HTR-8/SVneo (cell line): Measurements from ENCODE around the gene XPO6.

ENCODE experiments used
- DNase-seq: peaks from one replicate; pipeline ENCODE4 v3.0.0; 2011; ENCODE audit warnings: low spot score, mixed read lengths; ENCODE audit not compliant: insufficient read length
- FAIRE-seq: peaks from 2 replicates; lab custom pipeline; 2011; peaks lifted over from hg19 to GRCh38; lab: Jason Lieb, UNC

XPO6 gene

DNA sequence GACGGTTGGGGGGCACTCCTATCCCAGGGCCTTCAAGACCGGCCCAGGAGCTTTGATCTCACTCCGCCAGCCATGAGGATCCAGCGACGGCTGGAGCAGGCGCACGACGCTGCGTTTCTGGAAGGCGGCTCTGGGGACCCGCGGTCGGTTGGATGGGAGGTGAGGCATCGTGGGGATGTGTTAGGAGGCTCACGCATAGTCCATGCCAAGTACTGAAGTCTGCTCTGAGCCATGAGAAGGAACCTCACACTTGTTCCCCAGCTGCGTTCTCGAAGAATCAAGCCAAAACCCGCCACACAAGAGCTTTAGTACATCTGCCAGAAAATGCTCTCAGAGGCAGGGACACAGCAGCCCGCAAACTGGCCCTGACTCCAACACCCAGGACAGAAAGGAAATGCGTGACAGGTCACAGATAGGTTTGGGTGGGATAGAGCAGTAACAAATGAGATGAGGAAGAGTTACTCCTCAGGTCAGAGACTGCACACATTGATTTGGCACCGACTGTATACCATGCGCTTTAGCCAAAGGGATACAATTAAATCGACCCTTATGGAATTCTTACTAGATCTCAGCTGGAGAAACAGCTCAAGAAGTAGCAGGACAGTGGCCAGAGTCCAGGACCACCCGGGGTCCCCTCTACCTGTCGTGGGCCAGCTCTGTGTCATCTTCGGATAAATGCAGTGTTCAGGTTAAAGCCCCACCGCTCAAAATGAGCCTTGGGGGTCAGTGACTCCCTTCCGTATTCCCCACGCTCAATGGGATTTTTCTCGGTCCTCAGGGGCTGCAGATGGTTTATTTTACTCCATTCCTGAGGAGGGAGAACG, 141.6 kb downstream of the XPO6 start:
- no peak for DNase-seq
- FAIRE-seq, result no peak

DNA sequence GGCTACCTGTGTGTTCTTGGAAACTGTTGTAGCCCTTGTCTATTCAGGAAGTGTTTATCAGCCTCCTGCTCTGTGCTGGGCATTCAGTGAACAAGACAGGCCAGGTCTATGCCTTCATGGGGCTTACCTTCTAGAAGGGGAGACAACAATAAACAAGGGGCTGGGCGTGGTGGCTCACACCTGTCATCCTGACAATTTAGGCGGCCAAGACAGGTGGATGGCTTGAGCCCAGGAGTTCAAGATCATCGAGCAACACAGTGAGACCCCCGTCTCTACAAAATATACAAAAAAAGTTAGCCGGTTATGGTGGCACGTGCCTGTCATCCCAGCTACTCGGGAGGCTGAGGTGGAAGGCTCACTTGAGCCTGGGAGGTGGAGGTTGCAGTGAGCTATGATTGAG, 142.8 kb downstream of the XPO6 start:
- no peak for FAIRE-seq

DNA sequence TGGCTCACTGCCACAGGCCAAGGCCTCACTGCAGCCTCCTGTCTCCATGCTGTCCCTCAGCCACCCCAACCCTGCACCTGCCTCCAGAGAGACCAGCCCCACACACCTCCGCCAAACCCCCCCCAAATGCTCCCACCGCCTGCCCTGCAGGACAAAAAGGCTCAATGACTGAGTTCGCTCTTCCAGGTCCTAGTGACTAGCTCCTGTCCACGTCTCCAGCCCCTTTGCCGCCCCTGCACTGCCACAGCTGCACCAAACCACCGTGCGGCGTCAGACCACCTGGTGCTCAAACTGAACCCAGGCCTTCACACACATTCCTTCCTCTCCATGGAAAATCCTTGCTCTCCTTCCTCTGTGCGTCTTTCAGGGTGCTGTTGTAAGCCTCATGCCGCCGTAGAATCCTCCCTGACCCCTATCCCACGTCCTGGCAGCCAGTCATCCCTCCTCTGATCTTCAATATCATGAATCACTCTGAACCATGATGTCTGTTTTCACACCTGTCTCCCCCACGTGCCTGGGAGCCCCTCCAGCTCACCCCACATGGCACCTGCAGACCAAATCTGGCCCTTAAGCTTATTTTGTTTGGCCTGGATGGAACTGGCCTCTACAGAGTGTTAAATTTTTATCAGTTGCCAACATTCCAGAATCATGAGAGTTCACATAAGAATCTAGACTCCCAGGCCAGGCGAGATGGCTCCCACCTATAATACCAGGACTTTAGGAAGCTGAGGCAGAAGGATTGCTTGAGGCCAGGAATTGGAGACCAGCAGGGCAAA, 144.0 kb downstream of the XPO6 start:
- DNase-seq (no peak), FAIRE-seq (no peak)

More for the DNA sequence above, 142.8 kb downstream of the XPO6 start:
- DNase-seq, result no peak

DNA sequence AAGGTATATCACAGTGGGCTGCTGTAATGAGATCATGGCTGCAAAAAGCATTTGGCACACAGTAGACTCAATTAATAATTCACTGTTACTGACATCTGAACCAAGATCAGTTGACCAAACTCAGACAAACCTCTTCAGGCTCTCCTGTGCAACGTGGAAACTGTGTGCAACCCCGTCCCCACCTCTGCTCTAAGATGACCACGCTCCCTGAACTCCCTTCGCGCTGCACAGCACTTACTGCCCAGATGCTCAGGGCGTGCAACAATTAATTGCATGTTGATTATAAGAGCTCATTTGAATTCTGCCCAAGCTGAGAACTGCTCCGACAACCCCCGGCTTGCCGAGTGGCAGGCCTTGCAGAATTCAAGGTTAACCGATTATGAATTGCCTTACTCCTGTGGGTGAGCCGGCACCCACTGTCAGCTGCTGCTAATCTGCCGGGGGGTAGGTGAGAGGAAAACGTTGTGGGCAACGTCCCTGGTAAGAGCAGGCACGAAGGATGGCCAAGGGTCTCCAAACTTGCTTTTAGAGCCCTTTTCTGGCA, 147.0 kb downstream of the XPO6 start:
- FAIRE-seq, result no peak
- DNase-seq, result no peak

DNA sequence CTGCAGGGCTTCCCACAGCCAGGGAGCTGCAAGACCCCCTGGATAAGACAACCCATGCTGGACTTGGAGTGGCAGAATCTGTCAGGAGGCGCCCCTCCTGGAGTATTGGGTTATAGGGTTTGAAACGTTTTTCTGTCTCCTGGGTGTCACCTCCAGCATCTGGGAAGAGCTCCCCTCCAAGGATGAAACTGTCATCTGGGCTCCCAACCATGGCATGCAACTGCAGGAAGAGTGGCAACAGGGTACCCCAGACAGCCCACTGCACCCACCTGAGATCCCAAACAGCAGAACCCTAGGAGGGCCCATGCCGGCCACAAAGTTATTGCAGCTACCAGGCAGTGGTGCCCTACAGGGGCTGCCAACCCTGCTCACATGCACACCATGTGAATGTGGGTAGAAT, 147.6 kb downstream of the XPO6 start:
- no peak for DNase-seq
- no peak for FAIRE-seq

DNA sequence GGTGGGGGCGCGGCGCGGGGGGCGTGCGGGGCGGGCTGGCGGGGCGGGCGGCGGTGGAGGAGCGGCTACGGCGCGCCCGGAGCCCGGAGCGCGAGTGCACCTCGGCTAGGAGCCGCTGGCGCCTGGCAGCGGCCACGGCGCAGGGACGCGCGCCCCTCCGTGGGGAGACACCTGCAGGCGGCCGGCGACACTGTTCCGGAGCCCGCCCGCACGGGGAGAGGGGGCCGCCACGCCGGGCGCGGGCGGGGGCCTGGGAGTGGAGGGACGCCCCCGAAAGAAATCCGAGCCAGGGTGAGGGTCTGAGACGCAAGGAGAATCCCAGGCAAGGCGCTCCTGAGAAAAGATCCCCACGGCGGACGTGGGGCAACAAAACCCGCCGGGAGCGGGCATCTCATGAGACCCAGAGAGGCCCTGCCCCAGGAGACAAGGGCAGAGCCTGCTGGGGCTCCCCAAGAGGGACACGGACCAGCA, 148.1 kb downstream of the XPO6 start, which contains the start of gene GSG1L:
Gene GSG1L (minus strand): TSS at position 124 of the 471 bp plus-strand sequence. CDS start 290 bp downstream, outside the sequence.
- DNase-seq (no peak), FAIRE-seq (no peak)

DNA sequence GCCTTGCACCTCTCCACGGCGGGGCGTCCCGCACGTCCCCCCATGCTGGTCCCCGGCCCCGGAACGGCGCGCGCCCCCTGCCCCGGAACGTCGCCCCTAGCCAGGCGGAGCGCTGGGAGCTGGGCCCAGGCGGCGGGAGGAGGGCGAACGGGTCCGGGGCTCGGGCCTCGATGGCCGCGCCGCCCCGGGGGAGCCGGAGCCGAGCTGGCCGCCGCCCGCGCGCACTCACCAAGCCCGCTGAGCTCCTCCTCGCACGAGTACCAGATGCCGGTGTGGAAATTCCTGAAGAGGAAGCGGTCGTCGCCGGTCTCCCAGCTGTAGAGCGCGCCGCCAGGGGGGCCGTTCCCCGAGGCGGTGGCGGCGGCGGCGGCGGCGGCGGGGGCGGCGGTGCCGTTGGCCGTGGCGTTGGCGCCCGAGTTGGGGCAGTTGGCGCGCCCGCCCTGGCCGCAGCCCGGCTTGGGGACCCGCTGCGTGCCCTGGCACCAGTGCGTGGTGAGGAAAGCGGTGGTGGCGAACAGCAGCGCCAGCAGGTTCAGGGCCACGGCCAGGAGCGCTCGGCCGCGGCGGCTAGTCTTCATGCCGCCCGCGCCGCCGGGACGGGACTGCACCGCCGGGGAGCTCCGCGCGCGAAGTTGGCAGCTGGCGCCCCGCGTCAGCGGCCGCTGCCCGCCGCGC, 148.8 kb downstream of the XPO6 start:
- no peak for DNase-seq
- no peak for FAIRE-seq

DNA sequence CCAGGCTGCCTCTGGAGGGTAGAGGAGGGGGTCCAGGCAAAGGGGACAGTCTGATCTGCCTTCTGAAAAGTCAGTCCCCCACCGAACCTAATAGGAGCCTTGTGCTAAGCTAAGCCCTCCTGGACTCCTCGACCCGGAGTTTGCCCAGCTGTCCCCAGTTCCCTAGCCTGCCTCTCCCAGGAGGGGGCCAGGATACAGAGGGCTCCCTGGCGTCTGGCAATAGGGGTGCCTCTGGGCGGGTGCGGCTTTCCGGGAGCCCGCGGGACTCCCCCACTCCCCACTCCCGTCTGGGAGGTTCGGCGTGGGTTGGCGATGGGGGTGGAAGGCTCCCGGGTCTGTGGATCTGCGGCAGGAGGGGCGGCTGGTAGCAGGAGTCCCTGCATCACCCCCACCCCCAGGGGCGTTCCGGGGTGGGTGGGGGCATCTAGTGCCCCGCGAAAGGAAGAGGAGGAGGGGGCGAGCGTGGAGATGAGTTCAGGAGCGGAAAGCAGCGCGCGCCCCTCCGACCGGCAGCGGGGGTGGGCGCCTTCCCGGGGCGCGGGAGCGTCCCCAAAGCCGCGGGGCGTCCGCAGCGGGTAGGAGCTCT, 149.4 kb downstream of the XPO6 start:
- no peak for DNase-seq
- FAIRE-seq, result no peak

DNA sequence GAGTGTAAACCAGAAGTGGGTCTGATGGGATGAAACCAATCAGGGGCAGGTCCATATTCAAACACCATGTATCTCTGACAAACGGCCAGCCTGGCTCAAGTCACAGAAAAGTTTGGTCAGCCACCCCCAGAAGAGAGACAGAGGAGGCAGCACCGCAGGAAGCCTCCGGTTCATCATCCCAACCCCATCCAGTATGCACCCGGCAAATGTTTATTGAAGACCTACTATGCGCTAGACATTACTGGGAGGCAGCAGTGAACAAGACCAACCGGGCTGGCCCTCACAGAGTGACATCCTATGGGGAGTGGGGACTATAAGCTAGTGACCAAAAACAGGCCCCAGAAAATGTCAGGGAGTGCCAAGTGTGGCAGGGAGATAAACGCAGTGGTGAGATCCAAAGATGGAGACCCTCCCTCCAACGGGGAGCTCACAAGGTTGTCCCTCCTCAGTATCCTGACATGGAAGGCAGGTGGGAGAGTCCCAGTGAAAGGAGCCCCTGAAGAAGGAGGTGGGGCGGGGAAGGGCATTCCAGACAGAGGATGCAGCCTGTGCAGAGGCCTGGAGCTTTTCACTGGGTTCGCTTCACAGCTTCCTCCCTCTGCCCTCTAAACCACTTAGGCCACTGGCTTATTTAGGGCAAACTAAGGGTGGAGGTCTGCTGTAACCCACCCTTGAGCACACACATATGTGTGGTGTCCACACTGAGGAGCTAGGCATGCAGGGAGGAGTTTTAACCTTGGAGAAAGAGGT, 150.2 kb downstream of the XPO6 start:
- FAIRE-seq (no peak), DNase-seq (no peak)

DNA sequence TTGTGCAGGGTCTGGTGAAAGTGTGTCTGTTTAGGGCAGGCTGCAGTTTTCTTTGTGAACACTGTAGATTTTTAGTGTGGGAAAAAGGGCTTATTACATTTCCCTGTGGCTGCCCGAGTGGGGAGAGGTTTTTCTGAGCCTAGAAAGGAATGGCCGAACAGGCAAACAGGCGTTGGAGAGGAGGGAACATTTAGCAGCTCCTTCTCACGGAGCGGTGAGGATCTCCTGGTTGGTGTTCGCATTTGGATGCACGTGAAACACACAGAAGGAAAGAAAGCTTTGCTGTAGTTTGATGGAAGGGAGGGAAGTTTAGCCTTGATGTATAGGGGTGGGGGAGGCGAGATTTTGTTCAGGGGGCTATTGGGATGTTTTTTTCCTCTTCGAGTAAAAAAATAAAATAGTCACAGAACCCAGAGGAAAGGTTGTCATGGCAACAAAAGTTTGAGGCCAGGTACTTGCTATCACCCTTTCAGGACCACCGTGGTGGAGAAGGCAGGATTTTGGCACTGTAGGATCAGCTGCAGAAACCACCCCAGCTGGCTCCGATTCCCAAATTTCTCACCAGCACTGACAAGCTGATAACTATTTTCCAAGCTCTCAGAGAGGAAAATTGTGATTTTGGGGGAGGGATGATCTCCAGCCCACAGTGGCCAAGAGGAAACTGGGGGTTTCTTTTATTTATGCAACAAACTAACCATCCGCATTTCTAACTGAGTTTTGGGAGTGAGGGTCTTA, 151.8 kb downstream of the XPO6 start:
- DNase-seq (no peak), FAIRE-seq (no peak)

DNA sequence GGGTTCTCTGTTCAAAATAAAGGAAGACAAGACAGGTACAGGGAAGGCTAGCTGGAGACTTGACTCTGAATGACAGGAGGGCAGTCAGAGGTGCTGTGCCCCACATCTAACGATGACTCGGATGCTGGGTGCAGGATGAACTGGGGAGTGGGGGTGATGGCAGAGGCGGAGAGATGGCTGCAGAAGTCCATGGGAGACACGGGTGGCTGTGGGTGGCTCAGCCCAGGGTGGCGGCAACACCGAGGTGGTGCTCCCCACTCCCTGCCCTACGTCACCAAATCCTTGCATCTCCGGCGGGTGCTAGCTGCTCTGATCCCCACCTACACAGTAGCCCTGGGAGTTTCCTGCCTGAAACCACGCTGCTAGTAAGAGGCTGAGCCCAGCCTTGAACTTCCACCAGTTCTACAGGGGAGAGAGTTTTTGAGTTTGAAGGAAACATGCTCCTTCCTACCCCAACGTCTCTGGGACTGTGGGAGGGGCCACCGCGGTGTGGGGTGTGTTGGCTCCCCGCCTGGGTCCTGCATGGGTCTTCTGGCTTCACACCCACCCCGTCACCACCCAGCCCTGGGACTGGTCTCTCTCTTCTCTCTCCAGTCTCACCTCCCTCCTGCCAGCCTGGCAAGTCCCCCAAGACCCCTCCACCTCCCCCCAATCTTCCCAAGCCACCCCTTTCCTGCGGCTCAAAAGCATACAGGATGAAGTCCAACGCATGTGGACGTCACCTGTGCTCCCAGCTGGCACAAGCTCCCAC, 152.8 kb downstream of the XPO6 start:
- FAIRE-seq (no peak), DNase-seq (no peak)

DNA sequence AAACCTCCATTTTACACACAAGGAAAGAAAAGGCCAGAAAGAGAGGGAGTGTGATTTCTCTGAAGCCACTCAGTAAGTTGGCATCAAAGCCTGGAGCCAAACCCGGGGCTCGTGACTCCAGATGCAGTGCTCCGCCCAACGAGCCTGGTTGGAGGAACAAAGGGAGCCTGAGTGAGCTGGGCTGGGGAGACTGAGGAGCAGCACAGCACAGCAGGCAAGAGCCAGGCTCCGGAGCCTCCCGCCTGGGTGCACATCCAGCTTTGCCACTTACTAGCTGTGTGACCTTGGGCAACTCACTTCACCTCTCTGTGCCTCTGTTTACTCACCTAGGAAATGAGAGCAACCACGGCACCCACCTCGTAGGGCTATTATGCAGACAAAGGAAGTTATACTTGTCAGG, 153.8 kb downstream of the XPO6 start:
- FAIRE-seq (no peak), DNase-seq (no peak)

DNA sequence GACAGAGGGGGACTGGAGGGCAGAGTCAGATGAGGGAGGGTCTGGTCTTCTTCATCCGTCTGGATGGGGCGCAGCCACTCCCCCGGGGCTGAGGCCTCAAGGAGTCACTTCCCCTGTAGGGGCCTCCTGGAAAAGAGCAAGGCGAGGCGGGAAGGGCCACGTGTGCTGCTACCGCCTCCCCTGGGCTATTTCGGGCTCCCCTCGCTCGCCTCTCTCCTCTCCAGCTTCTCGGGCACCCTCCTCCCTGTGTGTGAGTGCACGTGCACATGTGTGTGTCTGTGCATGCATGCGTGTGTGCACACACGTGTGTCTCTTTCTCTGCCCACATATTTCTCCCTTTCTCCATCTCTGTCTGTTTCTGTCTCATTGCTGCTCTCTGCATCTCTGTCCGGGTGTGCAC, 158.3 kb downstream of the XPO6 start:
- FAIRE-seq, result no peak
- DNase-seq, result no peak

DNA sequence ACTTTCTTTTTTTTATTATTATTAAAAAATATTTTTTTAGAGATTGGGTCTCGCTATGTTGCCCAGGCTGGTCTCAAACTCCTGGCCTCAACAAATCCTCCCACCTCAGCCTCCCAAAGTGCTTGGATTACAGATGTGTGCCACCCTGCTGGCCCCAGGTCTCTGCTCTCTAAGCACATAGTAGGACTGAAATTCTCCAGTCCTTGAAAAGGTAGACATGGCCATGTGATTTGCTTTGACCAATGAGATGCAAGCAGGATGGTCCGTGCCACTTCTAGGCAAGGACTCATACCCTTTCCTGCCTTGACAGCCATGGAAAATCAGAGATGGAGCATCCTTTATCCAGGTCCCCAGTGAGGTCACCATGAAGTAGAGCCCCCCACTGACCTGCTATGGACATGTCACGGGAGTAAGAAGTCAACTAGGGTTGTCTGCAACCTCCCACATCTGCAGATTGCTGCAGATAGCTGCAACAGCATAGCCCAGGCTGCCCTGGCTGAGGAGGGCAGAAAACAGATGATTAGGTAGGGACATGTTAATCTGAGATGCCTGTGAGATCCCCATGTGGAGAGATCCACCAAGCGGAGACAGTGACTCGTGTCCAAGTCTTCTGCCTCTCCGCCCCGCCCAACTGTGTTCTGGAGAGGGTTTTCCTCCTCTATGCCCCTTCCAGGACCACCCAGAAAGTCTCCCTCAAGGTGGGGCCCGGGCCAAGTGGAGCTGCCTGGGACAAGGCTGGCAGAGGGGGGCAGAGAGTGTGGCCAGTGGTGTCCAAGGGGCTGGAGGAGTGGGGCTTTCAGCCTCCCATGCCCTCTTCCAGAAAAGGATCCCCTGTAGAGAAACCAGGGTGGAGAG, 159.3 kb downstream of the XPO6 start:
- no peak for FAIRE-seq
- DNase-seq, result no peak

DNA sequence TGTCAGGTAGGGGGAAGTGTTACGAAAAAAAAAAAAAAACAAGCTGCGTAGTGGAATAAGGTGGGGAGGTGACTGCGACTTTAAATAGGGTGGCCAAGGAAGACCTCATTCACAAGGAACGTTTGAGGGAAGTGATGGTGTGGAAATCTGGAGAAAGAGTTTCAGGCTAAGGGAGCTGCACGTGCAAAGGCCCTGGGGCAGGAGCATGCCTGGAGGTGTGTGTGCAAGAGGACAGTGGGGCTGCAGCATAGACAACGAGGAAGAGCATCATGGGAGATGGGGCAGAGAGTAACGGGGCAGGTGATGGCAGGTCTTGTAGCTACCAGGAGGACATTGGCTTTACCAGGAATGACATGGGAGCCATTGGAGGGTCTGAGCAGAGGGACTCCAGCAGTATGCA, 160.3 kb downstream of the XPO6 start:
- no peak for FAIRE-seq

More for the DNA sequence above, 160.3 kb downstream of the XPO6 start:
- no peak for DNase-seq
